WTC11 (cell line): ENCODE data around the gene USP10.

ENCODE experiments used
- CREB1 ChIP-seq: sonication (generic); formaldehyde crosslinking; IDR thresholded peaks from 2 replicates; pipeline ENCODE4 v1.8.0; 2023; ENCODE audit warnings: mild to moderate bottlenecking, missing genetic modification reagents
- CTCF ChIP-seq: fragments of 200-600 bp; IDR thresholded peaks from 2 replicates; pipeline ENCODE4 v1.8.0; 2022; ENCODE audit warnings: antibody characterized with exemption
- E2F4 ChIP-seq: sonication (generic); formaldehyde crosslinking; IDR thresholded peaks from 2 replicates; pipeline ENCODE4 v1.8.1; 2022; ENCODE audit warnings: low read depth, mild to moderate bottlenecking, moderate library complexity, missing genetic modification reagents, borderline replicate concordance
- NFE2L1 ChIP-seq: sonication (generic); formaldehyde crosslinking; IDR thresholded peaks from 2 replicates; pipeline ENCODE4 v1.8.1; 2023; ENCODE audit warnings: missing genetic modification reagents
- RELA ChIP-seq: sonication (generic); formaldehyde crosslinking; IDR thresholded peaks from 2 replicates; pipeline ENCODE4 v1.8.1; 2022; ENCODE audit warnings: missing genetic modification reagents, mild to moderate bottlenecking, borderline replicate concordance
- TP53 ChIP-seq: sonication (generic); formaldehyde crosslinking; IDR thresholded peaks from 2 replicates; pipeline ENCODE4 v1.8.1; 2023; ENCODE audit warnings: mild to moderate bottlenecking, missing genetic modification reagents
- USF2 ChIP-seq: sonication (generic); formaldehyde crosslinking; IDR thresholded peaks from 2 replicates; pipeline ENCODE4 v1.8.1; 2023; ENCODE audit warnings: mild to moderate bottlenecking, missing genetic modification reagents, moderate library complexity
- ZBTB43 ChIP-seq: sonication (generic); formaldehyde crosslinking; IDR thresholded peaks from 2 replicates; pipeline ENCODE4 v1.8.1; 2023; ENCODE audit warnings: mild to moderate bottlenecking, missing genetic modification reagents
- ZNF121 ChIP-seq: sonication (generic); formaldehyde crosslinking; IDR thresholded peaks from 2 replicates; pipeline ENCODE4 v1.8.0; 2023; ENCODE audit warnings: missing genetic modification reagents
- ZNF317 ChIP-seq: sonication (generic); formaldehyde crosslinking; IDR thresholded peaks from 2 replicates; pipeline ENCODE4 v1.8.1; 2023; ENCODE audit warnings: low read depth, mild to moderate bottlenecking, moderate library complexity, missing genetic modification reagents, borderline replicate concordance
- TF ChIP-seq, protein P1 (sequence below): sonication (generic); formaldehyde crosslinking; IDR thresholded peaks from 2 replicates; pipeline ENCODE4 v1.8.0; 2023; ENCODE audit warnings: mild to moderate bottlenecking, missing genetic modification reagents
- TF ChIP-seq, protein P2 (sequence below): sonication (generic); formaldehyde crosslinking; IDR thresholded peaks from 2 replicates; pipeline ENCODE4 v1.8.0; 2022; ENCODE audit warnings: mild to moderate bottlenecking, missing genetic modification reagents
- TF ChIP-seq, protein P3 (sequence below): sonication (generic); formaldehyde crosslinking; IDR thresholded peaks from 2 replicates; pipeline ENCODE4 v1.8.1; 2023; ENCODE audit warnings: mild to moderate bottlenecking, moderate library complexity, missing genetic modification reagents
- TF ChIP-seq, protein P4 (sequence below): sonication (generic); formaldehyde crosslinking; IDR thresholded peaks from 2 replicates; pipeline ENCODE4 v1.8.0; 2022; ENCODE audit warnings: mild to moderate bottlenecking, missing genetic modification reagents

GRCh38 chr16:84723906-84724305, 24.1 kb downstream of the USP10 start:
- no peak for TF ChIP-seq CTCF
- TF ChIP-seq, protein P1, sequence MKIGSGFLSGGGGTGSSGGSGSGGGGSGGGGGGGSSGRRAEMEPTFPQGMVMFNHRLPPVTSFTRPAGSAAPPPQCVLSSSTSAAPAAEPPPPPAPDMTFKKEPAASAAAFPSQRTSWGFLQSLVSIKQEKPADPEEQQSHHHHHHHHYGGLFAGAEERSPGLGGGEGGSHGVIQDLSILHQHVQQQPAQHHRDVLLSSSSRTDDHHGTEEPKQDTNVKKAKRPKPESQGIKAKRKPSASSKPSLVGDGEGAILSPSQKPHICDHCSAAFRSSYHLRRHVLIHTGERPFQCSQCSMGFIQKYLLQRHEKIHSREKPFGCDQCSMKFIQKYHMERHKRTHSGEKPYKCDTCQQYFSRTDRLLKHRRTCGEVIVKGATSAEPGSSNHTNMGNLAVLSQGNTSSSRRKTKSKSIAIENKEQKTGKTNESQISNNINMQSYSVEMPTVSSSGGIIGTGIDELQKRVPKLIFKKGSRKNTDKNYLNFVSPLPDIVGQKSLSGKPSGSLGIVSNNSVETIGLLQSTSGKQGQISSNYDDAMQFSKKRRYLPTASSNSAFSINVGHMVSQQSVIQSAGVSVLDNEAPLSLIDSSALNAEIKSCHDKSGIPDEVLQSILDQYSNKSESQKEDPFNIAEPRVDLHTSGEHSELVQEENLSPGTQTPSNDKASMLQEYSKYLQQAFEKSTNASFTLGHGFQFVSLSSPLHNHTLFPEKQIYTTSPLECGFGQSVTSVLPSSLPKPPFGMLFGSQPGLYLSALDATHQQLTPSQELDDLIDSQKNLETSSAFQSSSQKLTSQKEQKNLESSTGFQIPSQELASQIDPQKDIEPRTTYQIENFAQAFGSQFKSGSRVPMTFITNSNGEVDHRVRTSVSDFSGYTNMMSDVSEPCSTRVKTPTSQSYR (CRISPR knock-in tag): no peak
- no peak for TF ChIP-seq ZBTB43 (CRISPR knock-in tag)
- TF ChIP-seq NFE2L1: no peak
- TF ChIP-seq, protein P2, sequence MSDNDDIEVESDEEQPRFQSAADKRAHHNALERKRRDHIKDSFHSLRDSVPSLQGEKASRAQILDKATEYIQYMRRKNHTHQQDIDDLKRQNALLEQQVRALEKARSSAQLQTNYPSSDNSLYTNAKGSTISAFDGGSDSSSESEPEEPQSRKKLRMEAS (CRISPR knock-in tag): no peak
- TF ChIP-seq ZNF121: no peak
- TF ChIP-seq RELA: no peak
- TF ChIP-seq CREB1: no peak
- TF ChIP-seq, protein P3, sequence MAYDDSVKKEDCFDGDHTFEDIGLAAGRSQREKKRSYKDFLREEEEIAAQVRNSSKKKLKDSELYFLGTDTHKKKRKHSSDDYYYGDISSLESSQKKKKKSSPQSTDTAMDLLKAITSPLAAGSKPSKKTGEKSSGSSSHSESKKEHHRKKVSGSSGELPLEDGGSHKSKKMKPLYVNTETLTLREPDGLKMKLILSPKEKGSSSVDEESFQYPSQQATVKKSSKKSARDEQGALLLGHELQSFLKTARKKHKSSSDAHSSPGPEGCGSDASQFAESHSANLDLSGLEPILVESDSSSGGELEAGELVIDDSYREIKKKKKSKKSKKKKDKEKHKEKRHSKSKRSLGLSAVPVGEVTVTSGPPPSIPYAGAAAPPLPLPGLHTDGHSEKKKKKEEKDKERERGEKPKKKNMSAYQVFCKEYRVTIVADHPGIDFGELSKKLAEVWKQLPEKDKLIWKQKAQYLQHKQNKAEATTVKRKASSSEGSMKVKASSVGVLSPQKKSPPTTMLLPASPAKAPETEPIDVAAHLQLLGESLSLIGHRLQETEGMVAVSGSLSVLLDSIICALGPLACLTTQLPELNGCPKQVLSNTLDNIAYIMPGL (CRISPR knock-in tag): no peak
- TF ChIP-seq TP53 (CRISPR knock-in tag): no peak
- no peak for TF ChIP-seq ZNF317 (CRISPR knock-in tag)
- TF ChIP-seq E2F4 (CRISPR knock-in tag): no peak
- TF ChIP-seq USF2: no peak
- TF ChIP-seq, protein P4, sequence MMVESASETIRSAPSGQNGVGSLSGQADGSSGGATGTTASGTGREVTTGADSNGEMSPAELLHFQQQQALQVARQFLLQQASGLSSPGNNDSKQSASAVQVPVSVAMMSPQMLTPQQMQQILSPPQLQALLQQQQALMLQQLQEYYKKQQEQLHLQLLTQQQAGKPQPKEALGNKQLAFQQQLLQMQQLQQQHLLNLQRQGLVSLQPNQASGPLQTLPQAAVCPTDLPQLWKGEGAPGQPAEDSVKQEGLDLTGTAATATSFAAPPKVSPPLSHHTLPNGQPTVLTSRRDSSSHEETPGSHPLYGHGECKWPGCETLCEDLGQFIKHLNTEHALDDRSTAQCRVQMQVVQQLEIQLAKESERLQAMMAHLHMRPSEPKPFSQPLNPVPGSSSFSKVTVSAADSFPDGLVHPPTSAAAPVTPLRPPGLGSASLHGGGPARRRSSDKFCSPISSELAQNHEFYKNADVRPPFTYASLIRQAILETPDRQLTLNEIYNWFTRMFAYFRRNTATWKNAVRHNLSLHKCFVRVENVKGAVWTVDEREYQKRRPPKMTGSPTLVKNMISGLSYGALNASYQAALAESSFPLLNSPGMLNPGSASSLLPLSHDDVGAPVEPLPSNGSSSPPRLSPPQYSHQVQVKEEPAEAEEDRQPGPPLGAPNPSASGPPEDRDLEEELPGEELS (CRISPR knock-in tag): no peak
